CD14-positive monocyte (primary cell): ENCODE results near the gene BET1. TPM values are rescaled to one million over a fixed set of nuclear protein-coding genes. Genes with fewer than 3 reads are reported as not detected.
A peak's percentile ranks its signal among the peaks of the same experiment; 100 is the strongest.

Experiments
- DNase-seq, 3 donors: peaks; one replicate each; pipeline ENCODE4 v3.0.0-alpha.2; 2011 to 2022
- H2AFZ ChIP-seq: 2 replicates; pipeline ENCODE4 v1.6.0; 2012; ENCODE audit warnings: mild to moderate bottlenecking, low read depth, low read length, inconsistent platforms; ENCODE audit not compliant: insufficient read depth, poor library complexity, severe bottlenecking
- H3K27ac ChIP-seq, 2 donors: 1 replicate in 1 of 2; 2 replicates in 1 of 2; pipeline ENCODE4 v1.5.1; 2012 to 2013; ENCODE audit warnings: low read length in 2 of 2, control low read depth in 1 of 2, inconsistent platforms in 1 of 2, low read depth in 1 of 2, mild to moderate bottlenecking in 1 of 2
- H3K27me3 ChIP-seq, 2 donors: one replicate each; pipeline versions ENCODE4 v1.6.0 to v1.6.1; 2011 to 2013; ENCODE audit warnings: low read length in 2 of 2; ENCODE audit not compliant: control insufficient read depth in 2 of 2, insufficient read depth in 2 of 2
- H3K36me3 ChIP-seq, 2 donors: replicated peaks in 1 of 2; 1 replicate in 1 of 2; 2 replicates in 1 of 2; pipeline versions ENCODE4 v1.5.1 to v1.6.1; 2012 to 2013; ENCODE audit warnings: low read length in 2 of 2, control low read depth in 1 of 2, inconsistent platforms in 1 of 2, mild to moderate bottlenecking in 1 of 2; ENCODE audit not compliant: insufficient read depth in 2 of 2, control insufficient read depth in 1 of 2
- H3K4me1 ChIP-seq, 2 donors: 1 replicate in 1 of 2; 2 replicates in 1 of 2; pipeline versions ENCODE4 v1.5.1 to v1.6.1; 2012 to 2013; ENCODE audit warnings: low read length in 2 of 2, control low read depth in 1 of 2, inconsistent platforms in 1 of 2, mild to moderate bottlenecking in 1 of 2, moderate library complexity in 1 of 2; ENCODE audit not compliant: insufficient read depth in 2 of 2, control insufficient read depth in 1 of 2
- H3K4me2 ChIP-seq: replicated peaks from 2 replicates; pipeline ENCODE3; 2012; ENCODE audit warnings: low read length, moderate library complexity, mild to moderate bottlenecking; ENCODE audit not compliant: poor library complexity, severe bottlenecking; ENCODE audit errors: extremely low read depth
- H3K4me3 ChIP-seq, 3 experiments: fragments of 200-600 bp in 1 of 3; sonication (generic) in 1 of 3; replicated peaks in 1 of 3; 1 replicate in 2 of 3; 2 replicates in 1 of 3; pipeline ENCODE4 v1.5.1; 2011 to 2013; ENCODE audit warnings: low read length in 3 of 3, mild to moderate bottlenecking in 3 of 3, control low read depth in 2 of 3, low read depth in 2 of 3, inconsistent platforms in 1 of 3, moderate library complexity in 1 of 3
- H3K79me2 ChIP-seq: 2 replicates; pipeline ENCODE4 v1.6.0; 2012; ENCODE audit warnings: mild to moderate bottlenecking, control low read depth, inconsistent platforms, low read length, moderate library complexity; ENCODE audit not compliant: insufficient read depth
- H3K9ac ChIP-seq: 2 replicates; pipeline ENCODE4 v1.6.0; 2017; ENCODE audit warnings: low read length, mild to moderate bottlenecking; ENCODE audit not compliant: insufficient read depth, poor library complexity, severe bottlenecking
- H3K9me3 ChIP-seq, 2 donors: replicated peaks in 1 of 2; 1 replicate in 1 of 2; 2 replicates in 1 of 2; pipeline versions ENCODE4 v1.5.1 to v1.6.1; 2012 to 2013; ENCODE audit warnings: low read length in 2 of 2, control low read depth in 1 of 2; ENCODE audit not compliant: control insufficient read depth in 1 of 2, insufficient read depth in 1 of 2
- H4K20me1 ChIP-seq: 2 replicates; pipeline ENCODE4 v1.6.0; 2012; ENCODE audit warnings: mild to moderate bottlenecking, low read length, control low read depth, moderate library complexity; ENCODE audit not compliant: insufficient read depth
- H3K27ac Mint-ChIP-seq, 7 donors: one replicate each; pipeline ENCODE4 v1.8.0; 2020; ENCODE audit warnings: mild to moderate bottlenecking in 7 of 7, mixed read lengths in 7 of 7, moderate library complexity in 6 of 7, inconsistent platforms in 2 of 7
- H3K27me3 Mint-ChIP-seq, 3 donors: one replicate each; pipeline ENCODE4 v1.8.0; 2021 to 2022; ENCODE audit warnings: low read depth in 3 of 3, mild to moderate bottlenecking in 3 of 3, mixed read lengths in 3 of 3, moderate library complexity in 3 of 3, inconsistent platforms in 1 of 3
- H3K36me3 Mint-ChIP-seq, 2 donors: one replicate each; pipeline ENCODE4 v1.8.0; 2020; ENCODE audit warnings: mixed read lengths in 2 of 2, inconsistent platforms in 1 of 2, mild to moderate bottlenecking in 1 of 2
- H3K4me1 Mint-ChIP-seq: one replicate; pipeline ENCODE4 v1.8.0; 2020; ENCODE audit warnings: mild to moderate bottlenecking, mixed read lengths
- H3K4me3 Mint-ChIP-seq, 2 donors: one replicate each; pipeline ENCODE4 v1.8.0; 2020; ENCODE audit warnings: mild to moderate bottlenecking in 2 of 2, mixed read lengths in 2 of 2, moderate library complexity in 1 of 2
- H3K9me3 Mint-ChIP-seq, 7 donors: one replicate each; pipeline ENCODE4 v1.8.0; 2020 to 2022; ENCODE audit warnings: mixed read lengths in 7 of 7, mild to moderate bottlenecking in 6 of 7, moderate library complexity in 6 of 7, inconsistent platforms in 2 of 7
- WGBS: methylation state at CpG from one replicate; pipeline ENCODE4 v1.1.5; 2013; ENCODE audit warnings: missing lambda C conversion rate; ENCODE audit not compliant: insufficient coverage; 5-methylcytosine and 5-hydroxymethylcytosine counted together
- intact Hi-C, 2 donors: fragments of 100-400 bp; cut with micrococcal nuclease; formaldehyde crosslinking; loops; one replicate each; pipeline versions ENCODE4 v1.15.0 to v1.15.1; 2023
- polyA plus RNA-seq, 3 donors: library from polyadenylated mRNA; depleted of rRNA in 1 of 3; unstranded in 2 of 3; stranded (reverse) in 1 of 3; fragments of 300-500 nt in 2 of 3; fragments of >200 nt in 1 of 3; fragmentation: Illumina TruSeq in 2 of 3; gene quantifications; 1 replicate in 2 of 3; 2 replicates in 1 of 3; pipeline ENCODE4 v1.2.3, GENCODE V29; 2012 to 2021
- TF ChIP-seq, protein P1 (sequence below): fragments of 200-600 bp; IDR thresholded peaks from one replicate; pipeline ENCODE4 v1.8.0; 2022; ENCODE audit warnings: antibody characterized with exemption, mild to moderate bottlenecking

BET1 gene
- polyA plus RNA-seq, 3 donors = 5.4 to 14.1 (median 8.2) TPM

DNA sequence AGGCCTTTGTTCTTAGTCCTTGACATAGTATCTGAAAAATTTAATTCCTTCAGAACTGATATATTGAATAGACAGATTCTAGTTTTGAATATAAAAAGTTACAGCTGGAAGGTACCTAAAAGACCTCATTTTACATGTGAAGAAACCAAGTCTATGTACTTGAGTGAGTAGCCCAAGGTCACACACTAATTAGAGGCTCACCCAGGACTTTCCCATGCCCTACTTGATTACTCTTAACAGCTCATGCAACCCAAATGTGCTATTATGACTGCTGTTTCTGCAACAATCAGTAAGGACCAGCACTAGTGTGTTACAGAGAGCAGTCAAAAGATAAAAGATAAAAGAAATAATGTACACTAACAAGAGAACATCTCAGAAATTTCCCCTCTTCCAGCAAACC, 40.7 kb upstream of the BET1 start:
- peaks cover 19 to 28% of the 10 kb centered on the region in 2 donors for H3K4me1 ChIP-seq
- H3K9me3 ChIP-seq = no peaks in the 10 kb centered on the region
- H3K9ac ChIP-seq = no peak overlapping the region
- H4K20me1 ChIP-seq = no peaks in the 10 kb centered on the region
- Mint-ChIP-seq H3K4me3 (no peak overlapping the region), H3K27me3 (peaks cover 4 to 16% (median 5%) of the 10 kb centered on the region in 3 donors), H3K4me1 (peaks cover 28% of the 10 kb centered on the region), H3K9me3 (peaks cover 0 to 3% (median 2%) of the 10 kb centered on the region in 7 donors), H3K36me3 (peaks cover 0 to 3% of the 10 kb centered on the region in 2 donors), H3K27ac (no peak overlapping the region)
- no peaks in the 10 kb centered on the region for H3K79me2 ChIP-seq
- H2AFZ ChIP-seq = no peak overlapping the region
- intact Hi-C loops = no loop called here
- peaks cover 9 to 13% of the 10 kb centered on the region in 2 donors for H3K27me3 ChIP-seq
- TF ChIP-seq, protein P1, sequence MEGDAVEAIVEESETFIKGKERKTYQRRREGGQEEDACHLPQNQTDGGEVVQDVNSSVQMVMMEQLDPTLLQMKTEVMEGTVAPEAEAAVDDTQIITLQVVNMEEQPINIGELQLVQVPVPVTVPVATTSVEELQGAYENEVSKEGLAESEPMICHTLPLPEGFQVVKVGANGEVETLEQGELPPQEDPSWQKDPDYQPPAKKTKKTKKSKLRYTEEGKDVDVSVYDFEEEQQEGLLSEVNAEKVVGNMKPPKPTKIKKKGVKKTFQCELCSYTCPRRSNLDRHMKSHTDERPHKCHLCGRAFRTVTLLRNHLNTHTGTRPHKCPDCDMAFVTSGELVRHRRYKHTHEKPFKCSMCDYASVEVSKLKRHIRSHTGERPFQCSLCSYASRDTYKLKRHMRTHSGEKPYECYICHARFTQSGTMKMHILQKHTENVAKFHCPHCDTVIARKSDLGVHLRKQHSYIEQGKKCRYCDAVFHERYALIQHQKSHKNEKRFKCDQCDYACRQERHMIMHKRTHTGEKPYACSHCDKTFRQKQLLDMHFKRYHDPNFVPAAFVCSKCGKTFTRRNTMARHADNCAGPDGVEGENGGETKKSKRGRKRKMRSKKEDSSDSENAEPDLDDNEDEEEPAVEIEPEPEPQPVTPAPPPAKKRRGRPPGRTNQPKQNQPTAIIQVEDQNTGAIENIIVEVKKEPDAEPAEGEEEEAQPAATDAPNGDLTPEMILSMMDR = no peak
- DNase-seq = no peak
- no peak overlapping the region for H3K27ac ChIP-seq
- H3K36me3 ChIP-seq = no peaks in the 10 kb centered on the region
- H3K4me3 ChIP-seq = no peak overlapping the region
- no peak overlapping the region for H3K4me2 ChIP-seq

DNA sequence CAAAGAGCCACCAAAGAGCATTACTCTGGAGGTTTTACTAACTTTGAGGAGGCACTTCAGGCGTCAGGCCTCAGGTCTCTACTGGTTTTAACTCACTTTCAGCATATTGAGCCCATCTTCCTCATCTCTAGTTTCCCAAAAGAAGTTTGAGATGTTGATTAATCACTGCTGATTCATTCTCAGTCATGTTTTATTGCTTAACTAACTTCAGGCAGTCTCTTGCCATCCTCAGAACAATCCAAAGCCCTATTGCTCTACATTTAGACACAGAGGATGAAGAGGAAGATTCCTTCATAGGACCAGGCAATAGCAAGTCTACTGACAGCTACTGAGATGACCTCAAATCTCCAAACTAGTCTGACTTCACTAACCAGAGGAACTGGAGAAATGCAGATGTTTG, 39.1 kb upstream of the BET1 start:
- H3K27ac ChIP-seq = peak overlapping the region in 1 of 2 donors; percentile 27
- no peaks in the 10 kb centered on the region for H3K79me2 ChIP-seq
- no peak overlapping the region for H2AFZ ChIP-seq
- peaks cover 23 to 28% of the 10 kb centered on the region in 2 donors for H3K27me3 ChIP-seq
- Mint-ChIP-seq H3K9me3 (peaks cover 0 to 3% (median 2%) of the 10 kb centered on the region in 7 donors), H3K27ac (peak overlapping the region; percentile 56 to 93 (median 81)), H3K27me3 (peaks cover 11 to 26% (median 13%) of the 10 kb centered on the region in 3 donors), H3K4me1 (peaks cover 23% of the 10 kb centered on the region), H3K4me3 (no peak overlapping the region), H3K36me3 (peaks cover 0 to 3% of the 10 kb centered on the region in 2 donors)
- intact Hi-C loops = no loop called here
- peaks cover 14 to 21% of the 10 kb centered on the region in 2 donors for H3K4me1 ChIP-seq
- H3K4me3 ChIP-seq = no peak overlapping the region
- peak; percentile 36 to 88 (median 88) for DNase-seq
- H4K20me1 ChIP-seq = no peaks in the 10 kb centered on the region
- no peaks in the 10 kb centered on the region for H3K36me3 ChIP-seq
- no peak overlapping the region for H3K4me2 ChIP-seq
- WGBS = no CpG with 5 or more reads among the region's 1 CpG
- TF ChIP-seq, protein P1 = no peak
- no peak overlapping the region for H3K9ac ChIP-seq
- no peaks in the 10 kb centered on the region for H3K9me3 ChIP-seq
